RWPE1 (cell line): ENCODE measurements around the gene NBEAL1.
"Not testable (repeated sequence)": the region's sequence is repeated elsewhere in the genome, so short reads cannot be mapped to it uniquely, and the experiment has no call there.

Source experiments
- CTCF ChIA-PET: fragments of 350-600 bp; sonication (Branson Sonifier 250); formaldehyde crosslinking; extraction: SDS; loops from one replicate; lab custom pipeline; 2021; lab: Yijun Ruan, JAX
- POLR2A ChIA-PET: fragments of 400-600 bp; formaldehyde crosslinking; extraction: SDS; loops from one replicate; lab custom pipeline; 2020; ENCODE audit warnings: antibody characterized with exemption; ENCODE audit not compliant: low non-redundant PET; lab: Yijun Ruan, JAX
- DNase-seq: peaks from one replicate; pipeline ENCODE4 v3.0.0; 2012; ENCODE audit warnings: low spot score
- H3K27ac ChIP-seq: fragments of 450-650 bp; 2 replicates; pipeline ENCODE4 v1.5.1; 2017
- CTCF ChIP-seq: fragments of 450-650 bp; conservative IDR thresholded peaks from 2 replicates; pipeline ENCODE4 v1.5.1; 2017; ENCODE audit warnings: low read depth, mild to moderate bottlenecking

NBEAL1 gene

DNA sequence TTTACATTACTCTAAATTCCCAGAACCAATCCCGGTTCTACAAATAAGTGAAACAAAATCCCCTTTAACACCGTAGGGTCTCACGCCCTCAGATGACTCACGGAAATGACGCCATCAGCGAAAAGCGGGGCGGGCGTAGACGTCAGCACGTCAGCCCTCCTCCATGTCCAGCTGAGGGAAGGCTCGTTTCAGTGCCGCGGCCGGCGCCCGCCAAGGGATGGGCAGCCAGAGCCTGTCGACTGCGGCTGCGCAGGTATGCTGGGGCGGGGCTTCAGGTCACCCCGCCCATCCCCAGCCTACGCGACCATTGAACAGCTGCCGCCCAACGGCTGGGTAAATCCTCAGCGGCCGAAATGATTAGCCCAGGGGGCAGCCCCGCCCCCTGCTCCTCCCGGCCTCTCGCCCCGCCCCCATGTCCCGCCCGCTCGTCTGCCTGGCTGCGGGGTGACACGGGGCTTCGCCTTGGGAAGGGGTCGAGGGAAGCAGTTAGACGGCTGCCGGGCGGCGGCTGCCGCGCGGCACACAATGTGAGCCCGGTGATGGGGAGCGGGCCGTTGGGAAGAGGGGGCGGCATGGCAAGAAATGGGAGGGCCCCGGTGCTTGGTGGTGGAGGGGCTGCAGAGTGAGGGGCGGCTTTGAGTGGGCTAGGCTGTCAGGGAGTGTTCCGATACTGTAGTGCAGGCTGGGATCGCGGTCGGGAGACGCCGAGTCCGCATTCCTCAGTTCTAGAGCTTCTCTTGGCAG, at the start of gene NBEAL1:
Gene NBEAL1, plus strand, starts transcription at position 420 of the 744 bp plus-strand sequence. CDS start 1,510 bp downstream, outside the sequence.
- TF ChIP-seq CTCF, result no peak
- DNase-seq, result peak; percentile 96
- POLR2A ChIA-PET, result no interaction called here
- CTCF ChIA-PET, result no interaction called here
- H3K27ac ChIP-seq, result peak within 1 kb of the TSS; percentile 89

DNA sequence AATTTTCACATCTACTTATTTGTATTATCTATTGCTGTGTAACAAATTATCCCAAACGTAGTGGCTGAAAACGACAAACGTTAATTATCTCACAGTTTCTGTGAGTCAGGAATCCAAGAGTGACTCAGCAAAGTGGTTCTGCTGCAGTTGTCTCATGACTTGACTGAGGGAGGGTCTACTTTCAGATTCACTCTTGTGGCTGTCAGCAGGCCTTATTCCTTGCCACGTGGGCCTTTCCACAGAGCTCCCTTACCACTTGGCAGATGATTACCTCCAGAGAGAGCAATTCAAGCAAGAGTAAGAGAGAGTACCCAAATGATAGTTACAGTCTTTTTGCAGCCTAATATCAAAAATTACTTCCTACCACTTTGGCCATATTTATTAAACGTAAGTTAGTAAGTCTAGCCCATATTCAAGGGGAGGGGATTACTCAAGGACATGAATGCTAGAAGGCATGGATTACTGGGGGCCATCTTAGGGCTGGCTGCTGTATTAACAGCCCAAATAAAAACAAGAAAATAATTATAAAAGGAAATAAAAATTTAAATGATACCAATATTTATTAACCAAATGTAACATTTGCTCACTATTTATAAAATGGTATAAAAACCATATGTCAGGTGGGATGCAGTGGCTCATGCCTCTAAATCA, 48.7 kb upstream of the NBEAL1 start:
- no peak overlapping the region for H3K27ac ChIP-seq
- CTCF ChIA-PET, result interaction anchor here (0.8 kb wide), 1 partner anchor 51 kb away, joined by 3 read pairs; no protein-coding TSS in a partner anchor

DNA sequence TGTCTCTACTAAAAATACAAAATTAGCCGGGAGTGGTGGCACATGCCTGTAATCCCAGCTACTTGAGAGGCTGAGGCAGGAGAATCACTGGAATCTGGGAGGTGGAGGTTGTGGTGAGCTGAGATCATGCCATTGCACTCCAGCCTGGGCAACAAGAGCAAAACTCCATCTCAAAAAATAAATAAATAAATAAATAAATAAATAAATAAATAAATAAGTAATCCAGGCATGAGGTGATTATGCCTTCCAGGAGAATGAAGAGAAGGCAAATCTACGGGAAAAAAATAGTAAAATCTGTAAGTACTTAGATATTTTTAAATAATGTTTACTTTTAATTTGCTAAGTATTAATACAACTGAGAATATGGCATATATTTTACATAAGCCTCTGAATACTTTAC, 45.3 kb upstream of the NBEAL1 start:
- POLR2A ChIA-PET, H3K27ac ChIP-seq, DNase-seq: not testable (repeated sequence)
- CTCF ChIA-PET, result interaction anchor here (0.6 kb wide), 1 partner anchor 249 kb away, joined by 5 read pairs; no protein-coding TSS in a partner anchor

More for the DNA sequence above, 48.7 kb upstream of the NBEAL1 start:
- POLR2A ChIA-PET, result no interaction called here
- DNase-seq, result peak; percentile 7
- TF ChIP-seq CTCF, result no peak

GRCh38 chr2:202976809-202977208, 37.9 kb upstream of the NBEAL1 start:
- DNase-seq, result no peak
- ChIA-PET POLR2A (no interaction called here), CTCF (interaction anchor here (0.9 kb wide), 1 partner anchor 578 kb away, joined by 4 read pairs; no protein-coding TSS in a partner anchor)
- H3K27ac ChIP-seq, result no peak overlapping the region
- no peak for TF ChIP-seq CTCF

- CTCF ChIA-PET, result no interaction called here
- POLR2A ChIA-PET, result no interaction called here
- DNase-seq, result no peak
- no peak for TF ChIP-seq CTCF
- H3K27ac ChIP-seq, result no peak overlapping the region
Observed at GRCh38 chr2:202982779-202983491, 31.7 kb upstream of the NBEAL1 start.

DNA sequence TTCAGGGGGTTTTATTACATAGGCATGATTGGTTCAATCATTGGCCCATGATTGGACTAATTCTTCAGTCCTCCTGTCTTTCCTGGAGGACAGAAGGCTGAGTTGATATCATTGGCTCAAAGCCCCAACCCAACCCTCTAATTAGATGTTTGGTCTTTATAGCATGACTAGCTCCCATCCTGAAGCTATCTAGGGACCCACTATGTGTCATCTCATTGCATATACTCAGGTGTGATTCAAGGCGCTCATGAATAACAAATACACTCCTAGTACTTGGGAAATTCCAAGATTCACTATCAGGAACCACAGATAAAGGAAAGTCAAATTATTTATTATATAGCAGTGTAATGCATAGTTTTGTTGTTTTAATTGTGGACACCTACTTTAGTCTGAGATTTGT, 24.9 kb upstream of the NBEAL1 start:
- no peak overlapping the region for H3K27ac ChIP-seq
- ChIA-PET POLR2A (no interaction called here), CTCF (no interaction called here)
- TF ChIP-seq CTCF, result no peak
- no peak for DNase-seq
